Keratinocyte (primary cell): ENCODE results near the gene C13orf42. TPM values are rescaled to one million over a fixed set of nuclear protein-coding genes. Genes with fewer than 3 reads are reported as not detected.

Experiments
- DNase-seq: peaks from one replicate; pipeline ENCODE4 v3.0.0-alpha.2; 2011; ENCODE audit warnings: low read depth, missing footprints, low spot score
- FAIRE-seq: peaks from 2 replicates; lab custom pipeline; 2011; peaks lifted over from hg19 to GRCh38; lab: Jason Lieb, UNC
- H2AFZ ChIP-seq: 2 replicates; pipeline ENCODE4 v1.6.0; 2012; ENCODE audit warnings: low read length, control low read depth, inconsistent platforms; ENCODE audit not compliant: control insufficient read depth
- H3K27ac ChIP-seq: 2 replicates; pipeline ENCODE4 v1.5.1; 2011; ENCODE audit warnings: low read length; ENCODE audit not compliant: control insufficient read depth, insufficient read depth
- H3K27me3 ChIP-seq: 3 replicates; pipeline ENCODE4 v1.6.0; 2011; ENCODE audit warnings: low read length; ENCODE audit not compliant: control insufficient read depth, insufficient read depth; ENCODE audit errors: extremely low read depth
- H3K36me3 ChIP-seq, 2 experiments: 2 replicates in 1 of 2; 3 replicates in 1 of 2; pipeline ENCODE4 v1.5.1; 2011; ENCODE audit warnings: low read length in 2 of 2, mild to moderate bottlenecking in 1 of 2; ENCODE audit not compliant: control insufficient read depth in 2 of 2, insufficient read depth in 2 of 2; ENCODE audit errors: extremely low read depth in 1 of 2
- H3K4me1 ChIP-seq: 3 replicates; pipeline ENCODE4 v1.5.1; 2011; ENCODE audit warnings: low read length; ENCODE audit not compliant: control insufficient read depth, insufficient read depth; ENCODE audit errors: extremely low read depth
- H3K4me2 ChIP-seq: 3 replicates; pipeline ENCODE4 v1.6.0; 2011; ENCODE audit warnings: low read depth, low read length; ENCODE audit not compliant: control insufficient read depth, insufficient read depth; ENCODE audit errors: extremely low read depth
- H3K4me3 ChIP-seq, 3 experiments: fragments of 200-600 bp in 1 of 3; sonication (generic) in 1 of 3; 2 replicates in 2 of 3; 3 replicates in 1 of 3; pipeline ENCODE4 v1.5.1; 2011 to 2016; ENCODE audit warnings: low read length in 3 of 3, mild to moderate bottlenecking in 3 of 3, control low read depth in 2 of 3, inconsistent platforms in 1 of 3, low read depth in 1 of 3, mixed read lengths in 1 of 3, mixed run types in 1 of 3, moderate library complexity in 1 of 3; ENCODE audit not compliant: control insufficient read depth in 2 of 3, insufficient read depth in 2 of 3; ENCODE audit errors: extremely low read depth in 1 of 3
- H3K79me2 ChIP-seq: 2 replicates; pipeline ENCODE4 v1.6.0; 2012; ENCODE audit warnings: low read length; ENCODE audit not compliant: control insufficient read depth, insufficient read depth
- H3K9ac ChIP-seq: 3 replicates; pipeline ENCODE4 v1.6.0; 2011; ENCODE audit warnings: low read length; ENCODE audit not compliant: control insufficient read depth, insufficient read depth; ENCODE audit errors: extremely low read depth
- H3K9me1 ChIP-seq: 3 replicates; pipeline ENCODE4 v1.6.0; 2011; ENCODE audit warnings: low read length; ENCODE audit not compliant: control insufficient read depth, insufficient read depth; ENCODE audit errors: extremely low read depth
- H3K9me3 ChIP-seq: 2 replicates; pipeline ENCODE4 v1.5.1; 2012; ENCODE audit warnings: low read depth, low read length; ENCODE audit not compliant: control insufficient read depth
- H4K20me1 ChIP-seq: 3 replicates; pipeline ENCODE4 v1.6.0; 2011; ENCODE audit warnings: low read length; ENCODE audit not compliant: control insufficient read depth, insufficient read depth; ENCODE audit errors: extremely low read depth
- EZH2 ChIP-seq: IDR thresholded peaks from one replicate; pipeline ENCODE4 v1.6.1; 2012; ENCODE audit warnings: inconsistent platforms, mild to moderate bottlenecking, low read length, moderate library complexity
- dilution Hi-C: fragments of 300-500 bp; cut with MboI; formaldehyde crosslinking; loops from one replicate; pipeline ENCODE4 v1.7.0; 2020; ENCODE audit warnings: low sequenced_read_pairs; ENCODE audit not compliant: extremely low pct_ligation_motif_present
- polyA plus RNA-seq, 5 experiments: library from polyadenylated mRNA; depleted of rRNA in 3 of 5; stranded (reverse) in 3 of 5; stranded (forward) in 1 of 5; unstranded in 1 of 5; fragments of >200 nt; gene quantifications; 1 replicate in 1 of 5; 2 replicates in 3 of 5; 3 replicates in 1 of 5; pipeline versions ENCODE4 v1.2.1 to v1.2.3, GENCODE V29; 2011 to 2012; ENCODE audit warnings: missing spikeins in 2 of 5, low read depth in 1 of 5, low replicate concordance in 1 of 5
- TF ChIP-seq, protein P1 (sequence below), 3 experiments: IDR thresholded peaks in 1 of 3; conservative IDR thresholded peaks in 1 of 3; optimal IDR thresholded peaks in 1 of 3; 2 replicates in 2 of 3; 3 replicates in 1 of 3; pipeline versions ENCODE3 to v1.5.1; 2011; ENCODE audit warnings: low read length in 3 of 3, mild to moderate bottlenecking in 3 of 3, moderate library complexity in 2 of 3, control low read depth in 1 of 3, inconsistent platforms in 1 of 3; ENCODE audit not compliant: insufficient read depth in 2 of 3; ENCODE audit errors: extremely low read depth in 1 of 3

The C13orf42 gene
- polyA plus RNA-seq, 1 donor (not counting 4 experiments of a cell fraction or from before 2014, with no cell fraction given) = not detected

DNA sequence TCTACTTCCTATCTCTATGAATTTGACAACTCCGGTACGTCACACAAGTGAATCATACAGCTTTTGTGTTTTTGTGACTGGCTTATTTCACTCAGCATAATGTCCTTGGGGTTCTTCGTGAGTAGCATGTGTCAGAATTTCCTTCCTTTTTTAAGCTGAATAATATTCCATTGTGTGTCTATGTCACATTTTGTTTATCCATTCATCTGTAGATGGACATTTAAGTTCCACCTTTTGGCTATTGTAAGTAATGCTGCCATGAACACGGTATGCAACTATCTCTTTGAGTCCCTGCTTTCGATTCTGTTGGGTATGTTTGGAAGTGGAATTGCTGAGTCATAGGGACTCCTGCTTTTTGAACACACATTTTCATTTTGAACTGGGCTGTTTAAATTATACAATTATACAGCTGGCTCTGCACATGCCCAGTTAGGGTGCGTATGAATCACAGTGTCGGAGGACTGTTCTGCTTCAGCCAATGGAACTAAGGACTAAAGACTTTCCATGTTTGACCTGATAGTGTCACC, 43.0 kb upstream of the C13orf42 start:
- H3K9me3 ChIP-seq = no peaks in the 10 kb centered on the region
- H3K4me2 ChIP-seq = no peak overlapping the region
- no peaks in the 10 kb centered on the region for H3K4me1 ChIP-seq
- H3K9me1 ChIP-seq = no peaks in the 10 kb centered on the region
- H2AFZ ChIP-seq = no peak overlapping the region
- no peaks in the 10 kb centered on the region for H4K20me1 ChIP-seq
- no peak overlapping the region for H3K4me3 ChIP-seq
- TF ChIP-seq, protein P1, sequence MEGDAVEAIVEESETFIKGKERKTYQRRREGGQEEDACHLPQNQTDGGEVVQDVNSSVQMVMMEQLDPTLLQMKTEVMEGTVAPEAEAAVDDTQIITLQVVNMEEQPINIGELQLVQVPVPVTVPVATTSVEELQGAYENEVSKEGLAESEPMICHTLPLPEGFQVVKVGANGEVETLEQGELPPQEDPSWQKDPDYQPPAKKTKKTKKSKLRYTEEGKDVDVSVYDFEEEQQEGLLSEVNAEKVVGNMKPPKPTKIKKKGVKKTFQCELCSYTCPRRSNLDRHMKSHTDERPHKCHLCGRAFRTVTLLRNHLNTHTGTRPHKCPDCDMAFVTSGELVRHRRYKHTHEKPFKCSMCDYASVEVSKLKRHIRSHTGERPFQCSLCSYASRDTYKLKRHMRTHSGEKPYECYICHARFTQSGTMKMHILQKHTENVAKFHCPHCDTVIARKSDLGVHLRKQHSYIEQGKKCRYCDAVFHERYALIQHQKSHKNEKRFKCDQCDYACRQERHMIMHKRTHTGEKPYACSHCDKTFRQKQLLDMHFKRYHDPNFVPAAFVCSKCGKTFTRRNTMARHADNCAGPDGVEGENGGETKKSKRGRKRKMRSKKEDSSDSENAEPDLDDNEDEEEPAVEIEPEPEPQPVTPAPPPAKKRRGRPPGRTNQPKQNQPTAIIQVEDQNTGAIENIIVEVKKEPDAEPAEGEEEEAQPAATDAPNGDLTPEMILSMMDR (optimal IDR thresholded peaks at IDR 0.05 in 1 of 3, IDR thresholded peaks at IDR 0.05 in 1 of 3, conservative IDR thresholded peaks at IDR 0.05 in 1 of 3; ENCODE audit: extremely low read depth in 1 of 3, insufficient read depth in 2 of 3, low read length in 3 of 3) = no peak
- TF ChIP-seq EZH2 = no peak
- DNase-seq (no peak), FAIRE-seq (no peak)
- no peaks in the 10 kb centered on the region for H3K36me3 ChIP-seq
- dilution Hi-C loops = no loop called here
- no peak overlapping the region for H3K27ac ChIP-seq
- no peaks in the 10 kb centered on the region for H3K79me2 ChIP-seq
- no peak overlapping the region for H3K9ac ChIP-seq
- H3K27me3 ChIP-seq = no peaks in the 10 kb centered on the region

DNA sequence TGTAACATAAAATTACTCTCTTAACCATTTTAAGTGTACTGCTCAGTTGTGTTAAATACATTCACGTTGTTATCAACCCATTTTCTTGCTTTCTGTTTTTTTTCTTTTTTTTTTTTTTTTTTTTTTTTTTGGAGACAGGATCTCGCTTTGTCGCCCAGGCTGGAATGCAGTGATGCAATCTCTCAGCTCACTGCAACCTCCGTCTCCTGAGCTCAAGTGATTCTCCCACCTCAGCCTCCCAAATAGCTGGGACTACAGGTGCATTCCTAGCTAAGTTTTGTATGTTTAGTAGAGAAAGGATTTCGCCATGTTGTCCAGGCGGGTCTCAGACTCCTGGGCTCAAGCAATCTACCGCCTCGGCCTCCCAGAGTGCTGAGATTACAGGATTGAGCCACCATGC, 42.5 kb upstream of the C13orf42 start:
- Histone ChIP-seq H3K27me3 (no peaks in the 10 kb centered on the region), H3K9me3 (no peaks in the 10 kb centered on the region), H3K27ac (no peak overlapping the region), H3K36me3 (no peaks in the 10 kb centered on the region), H3K9ac (no peak overlapping the region), H2AFZ (no peak overlapping the region), H3K4me2 (no peak overlapping the region), H3K4me3 (no peak overlapping the region), H3K79me2 (no peaks in the 10 kb centered on the region), H3K9me1 (no peaks in the 10 kb centered on the region), H3K4me1 (no peaks in the 10 kb centered on the region), H4K20me1 (no peaks in the 10 kb centered on the region)
- TF ChIP-seq EZH2 = no peak
- TF ChIP-seq, protein P1 (optimal IDR thresholded peaks at IDR 0.05 in 1 of 3, IDR thresholded peaks at IDR 0.05 in 1 of 3, conservative IDR thresholded peaks at IDR 0.05 in 1 of 3; ENCODE audit: extremely low read depth in 1 of 3, insufficient read depth in 2 of 3, low read length in 3 of 3) = no peak
- FAIRE-seq (no peak), DNase-seq (no peak)
- dilution Hi-C loops = no loop called here
